ENCODE results near the gene RAB37. TPM values are rescaled to one million over a fixed set of nuclear protein-coding genes. Genes with fewer than 3 reads are reported as not detected.

The RAB37 gene
- polyA plus RNA-seq, 1 donor from 2014 or later: not detected

- no peak overlapping the region for H3K4me2 ChIP-seq (ENCODE audit: low read length)
- H3F3A ChIP-seq (ENCODE audit: insufficient read depth, low read length, poor library complexity, severe bottlenecking): no peaks in the 10 kb centered on the region
- H3K36me3 ChIP-seq (ENCODE audit: insufficient read depth, low read length): no peaks in the 10 kb centered on the region
- no peak overlapping the region for H3K9ac ChIP-seq (ENCODE audit: low read length)
- no peak overlapping the region for H3K27ac ChIP-seq (ENCODE audit: low read length)
- peaks cover 25% of the 10 kb centered on the region for H3K27me3 ChIP-seq (ENCODE audit: insufficient read depth, low read depth, low read length)
- no peaks in the 10 kb centered on the region for H3K79me2 ChIP-seq (replicated peaks; ENCODE audit: insufficient read depth, low read length)
- H3K4me3 ChIP-seq (ENCODE audit: low read length): no peak overlapping the region
- no peaks in the 10 kb centered on the region for H3K9me2 ChIP-seq (ENCODE audit: insufficient read depth, low read length)
- H4K20me1 ChIP-seq (ENCODE audit: insufficient read depth): no peaks in the 10 kb centered on the region
- no peak overlapping the region for H2AFZ ChIP-seq (ENCODE audit: low read depth, low read length)
- TF ChIP-seq CTCF (IDR thresholded peaks at IDR 0.05; ENCODE audit: poor library complexity, severe bottlenecking) (no peak), REST (IDR thresholded peaks at IDR 0.05; ENCODE audit: borderline replicate concordance) (no peak), SMC3 (conservative IDR thresholded peaks at IDR 0.05; ENCODE audit: poor library complexity) (no peak), TAF1 (IDR thresholded peaks at IDR 0.05; ENCODE audit: low read depth) (no peak), EZH2 (IDR thresholded peaks at IDR 0.05; ENCODE audit: borderline replicate concordance, insufficient read depth, low read length, poor library complexity, severe bottlenecking) (no peak)
- H3K9me3 ChIP-seq (ENCODE audit: low read length): no peaks in the 10 kb centered on the region
These were observed 12.9 kb downstream of the RAB37 start for GRCh38 chr17:74750039-74750326.

GRCh38 chr17:74750327-74751069, 13.4 kb downstream of the RAB37 start:
- H3K79me2 ChIP-seq (replicated peaks; ENCODE audit: insufficient read depth, low read length): no peaks in the 10 kb centered on the region
- no peak overlapping the region for H2AFZ ChIP-seq (ENCODE audit: low read depth, low read length)
- no peak overlapping the region for H3K9ac ChIP-seq (ENCODE audit: low read length)

More at GRCh38 chr17:74750327-74751069, 13.4 kb downstream of the RAB37 start:
- no peaks in the 10 kb centered on the region for H3K9me3 ChIP-seq (ENCODE audit: low read length)
- TF ChIP-seq POLR2AphosphoS5 (IDR thresholded peaks at IDR 0.05): no peak
- TF ChIP-seq CTCF (IDR thresholded peaks at IDR 0.05; ENCODE audit: poor library complexity, severe bottlenecking): no peak
- TF ChIP-seq EZH2 (IDR thresholded peaks at IDR 0.05; ENCODE audit: borderline replicate concordance, insufficient read depth, low read length, poor library complexity, severe bottlenecking): no peak
- no peak for TF ChIP-seq RAD21 (conservative IDR thresholded peaks at IDR 0.05)
- no peak for TF ChIP-seq TAF1 (IDR thresholded peaks at IDR 0.05; ENCODE audit: low read depth)
- no peak for TF ChIP-seq MXI1 (conservative IDR thresholded peaks at IDR 0.05; ENCODE audit: poor library complexity, severe bottlenecking)
- no peak for TF ChIP-seq REST (IDR thresholded peaks at IDR 0.05; ENCODE audit: borderline replicate concordance)
- TF ChIP-seq EP300 (conservative IDR thresholded peaks at IDR 0.05; ENCODE audit: poor library complexity, severe bottlenecking): no peak
- no peak for TF ChIP-seq SMC3 (conservative IDR thresholded peaks at IDR 0.05; ENCODE audit: poor library complexity)
- no peak overlapping the region for H3K4me3 ChIP-seq (ENCODE audit: low read length)
- H3K9me2 ChIP-seq (ENCODE audit: insufficient read depth, low read length): no peaks in the 10 kb centered on the region
- H3F3A ChIP-seq (ENCODE audit: insufficient read depth, low read length, poor library complexity, severe bottlenecking): no peaks in the 10 kb centered on the region
- H3K27me3 ChIP-seq (ENCODE audit: insufficient read depth, low read depth, low read length): peaks cover 25% of the 10 kb centered on the region
- H3K27ac ChIP-seq (ENCODE audit: low read length): no peak overlapping the region
- H4K20me1 ChIP-seq (ENCODE audit: insufficient read depth): no peaks in the 10 kb centered on the region
- no peak overlapping the region for H3K4me2 ChIP-seq (ENCODE audit: low read length)
- no peaks in the 10 kb centered on the region for H3K36me3 ChIP-seq (ENCODE audit: insufficient read depth, low read length)
